CD4-positive, alpha-beta T cell treated with Interleukin-21 for 1 hour (primary cell): ENCODE measurements around the gene ZDHHC11B.

Source experiments
- DNase-seq: peaks from one replicate; pipeline ENCODE4 v3.0.0-alpha.2; 2020

The ZDHHC11B gene

GRCh38 chr5:671459-672328, 112.8 kb downstream of the ZDHHC11B start:
- DNase-seq, result peak; percentile 75

GRCh38 chr5:670396-671270, 113.9 kb downstream of the ZDHHC11B start:
- no peak for DNase-seq

DNA sequence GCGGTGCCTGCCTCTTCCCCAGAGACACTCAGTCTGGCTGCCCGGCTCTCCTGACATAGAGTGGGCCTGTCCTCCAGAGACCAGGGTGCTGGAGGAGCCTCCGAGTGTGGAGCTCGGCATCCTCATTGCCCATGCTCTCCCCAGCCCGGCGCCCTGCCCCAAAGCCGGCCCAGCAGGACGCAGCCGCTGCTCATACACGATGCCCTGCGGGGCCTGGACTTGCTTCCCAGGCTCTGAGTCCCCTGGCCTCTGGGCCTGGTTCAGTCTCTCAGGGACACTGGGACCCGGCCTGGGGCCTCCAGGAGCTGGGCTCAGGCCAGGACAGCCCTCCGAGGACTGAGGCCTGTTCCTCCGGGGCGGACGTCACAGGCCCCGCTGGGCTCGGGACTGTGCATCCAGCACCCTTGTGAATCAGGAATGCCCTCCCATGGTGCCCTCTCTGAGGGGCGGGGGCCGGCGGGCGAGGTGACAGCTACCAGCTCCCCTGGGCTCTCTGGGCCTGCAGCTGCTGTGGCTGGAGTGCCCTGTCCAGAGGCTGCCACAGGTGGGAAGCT, 114.6 kb downstream of the ZDHHC11B start:
- no peak for DNase-seq

GRCh38 chr5:669111-669841, 115.3 kb downstream of the ZDHHC11B start:
- DNase-seq, result peak; percentile 47

DNA sequence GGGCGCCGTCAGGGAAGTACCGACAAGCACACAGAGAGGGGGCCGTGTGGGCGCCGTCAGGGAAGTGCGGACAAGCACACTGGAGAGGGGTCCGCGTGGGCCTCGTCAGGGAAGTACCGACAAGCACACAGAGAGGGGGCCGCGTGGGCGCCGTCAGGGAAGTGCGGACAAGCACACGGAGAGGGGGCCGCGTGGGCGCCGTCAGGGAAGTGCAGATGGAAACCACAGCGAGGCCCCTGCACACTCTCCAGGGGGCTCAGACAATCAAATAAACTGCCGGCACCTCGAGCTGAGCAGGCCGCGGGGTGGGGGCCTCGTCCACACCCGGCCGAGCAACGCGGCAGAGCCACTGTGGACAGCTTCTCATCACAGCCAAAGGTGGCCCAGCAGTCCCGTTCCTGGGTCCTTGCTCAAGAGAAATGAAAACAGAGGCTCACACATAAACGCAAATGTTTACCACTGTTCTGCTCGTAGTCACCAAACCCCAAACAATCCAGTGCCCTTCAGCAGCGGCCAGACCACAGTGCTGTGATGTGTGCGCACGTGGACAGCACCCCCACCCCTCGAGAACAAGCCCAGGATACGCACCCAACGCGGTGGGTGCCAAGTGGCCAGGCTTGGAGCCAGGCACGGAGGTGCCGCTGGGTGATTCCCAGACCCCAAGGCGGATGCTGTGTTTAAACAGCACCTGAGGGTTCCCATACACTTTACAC, 116.1 kb downstream of the ZDHHC11B start:
- no peak for DNase-seq

DNA sequence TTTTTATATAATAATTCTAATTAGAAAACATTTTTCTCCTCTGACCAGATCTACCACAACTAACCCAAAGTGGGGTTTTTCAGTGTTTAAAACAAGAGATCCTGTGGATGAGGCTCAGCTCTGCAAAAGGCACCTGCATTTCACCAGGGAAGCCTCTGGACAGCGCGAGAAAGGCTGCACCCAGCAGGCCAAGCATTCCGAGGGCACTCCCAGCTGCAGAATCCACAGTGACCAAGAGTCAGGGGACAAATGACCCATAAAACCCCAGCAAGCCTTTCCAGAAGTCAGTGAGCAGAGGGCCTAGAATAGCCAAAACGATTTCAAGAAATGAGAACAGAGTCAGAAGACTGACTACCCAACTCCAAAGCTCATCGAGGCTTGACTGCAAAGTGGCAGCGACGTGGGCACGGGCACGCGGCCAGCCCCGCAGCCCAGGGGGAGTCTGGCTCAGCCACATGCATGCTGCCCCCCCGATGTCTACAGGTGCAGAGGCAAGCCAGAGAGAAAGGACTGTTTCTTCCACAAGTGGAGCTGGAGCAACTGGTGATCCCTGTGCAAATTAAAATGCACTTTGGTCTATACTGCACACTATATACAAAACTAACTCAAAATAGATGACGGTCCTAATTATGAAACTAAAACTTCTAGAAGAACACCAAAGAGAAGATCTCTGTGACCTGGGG, 117.6 kb downstream of the ZDHHC11B start:
- no peak for DNase-seq

DNA sequence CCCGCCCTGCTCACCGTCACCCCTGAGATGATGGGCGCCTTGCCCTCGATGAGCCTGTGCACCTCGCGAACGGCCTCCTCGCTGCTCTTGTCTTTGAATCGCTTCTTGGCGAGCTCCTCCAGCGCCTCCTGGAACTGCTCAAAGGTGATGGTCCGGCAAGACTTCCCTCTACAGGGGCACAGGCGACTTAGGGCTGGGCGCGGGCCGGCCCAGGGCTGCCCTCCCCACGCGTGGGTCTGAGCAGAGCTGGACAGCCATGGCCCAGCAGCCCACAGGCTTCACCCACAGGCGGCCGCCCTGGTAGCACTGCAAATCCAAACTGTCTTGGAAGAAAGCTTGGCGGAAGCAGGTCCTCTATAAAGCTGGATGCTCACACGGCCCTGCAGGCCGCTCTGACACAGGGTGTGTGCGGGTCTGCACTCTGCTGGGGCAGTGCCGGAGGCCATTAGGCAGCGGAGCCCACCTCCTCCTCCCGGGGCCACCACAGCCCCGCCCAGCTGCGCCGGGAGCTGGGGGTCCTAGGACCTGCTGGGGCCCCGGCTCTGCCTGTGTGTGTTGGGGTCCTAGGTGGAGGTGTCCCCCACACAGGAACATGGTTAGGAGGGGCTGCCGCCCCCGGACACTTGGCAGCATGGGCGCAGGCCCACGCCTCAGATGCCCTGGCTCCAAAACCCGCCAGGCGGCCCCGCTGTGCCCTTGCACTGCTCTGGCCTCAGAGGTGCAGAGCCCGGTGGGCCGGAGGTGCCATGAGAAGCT, 118.4 kb downstream of the ZDHHC11B start:
- no peak for DNase-seq

GRCh38 chr5:665541-665955, 119.0 kb downstream of the ZDHHC11B start:
- no peak for DNase-seq

- no peak for DNase-seq
Observed at GRCh38 chr5:664994-665360, 119.6 kb downstream of the ZDHHC11B start.

DNA sequence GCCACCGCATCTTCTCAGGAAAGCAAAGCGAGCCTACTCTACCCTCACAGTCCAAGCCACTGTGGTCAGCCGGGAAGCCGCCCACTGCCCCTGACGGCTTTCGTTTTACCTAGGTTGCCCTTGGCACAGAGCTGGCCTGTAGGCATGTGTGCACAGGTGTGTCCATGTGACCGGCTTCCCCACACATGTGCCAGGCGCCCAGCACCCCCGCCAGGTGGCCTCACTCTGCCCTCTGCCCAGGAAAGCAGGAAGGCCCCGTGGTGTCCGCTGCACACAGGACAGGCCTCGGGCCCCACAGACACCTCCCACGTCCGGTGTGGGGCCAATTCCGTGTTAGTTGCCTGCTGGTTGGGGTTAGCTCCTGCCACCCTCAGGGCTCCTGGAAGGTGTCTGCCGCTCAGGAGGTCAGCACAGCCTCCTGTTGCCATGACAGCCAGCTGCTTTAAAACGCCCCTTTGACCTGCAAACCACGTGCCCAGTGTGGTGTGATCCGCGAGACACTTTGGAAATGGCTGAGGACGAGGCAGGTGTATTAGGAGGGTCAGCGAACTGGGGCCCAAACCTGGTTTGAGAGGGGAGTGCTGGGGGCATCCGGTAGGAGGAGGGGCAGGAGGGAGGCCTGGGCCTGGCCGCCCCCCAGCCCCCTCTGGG, 120.1 kb downstream of the ZDHHC11B start:
- DNase-seq, result no peak

DNA sequence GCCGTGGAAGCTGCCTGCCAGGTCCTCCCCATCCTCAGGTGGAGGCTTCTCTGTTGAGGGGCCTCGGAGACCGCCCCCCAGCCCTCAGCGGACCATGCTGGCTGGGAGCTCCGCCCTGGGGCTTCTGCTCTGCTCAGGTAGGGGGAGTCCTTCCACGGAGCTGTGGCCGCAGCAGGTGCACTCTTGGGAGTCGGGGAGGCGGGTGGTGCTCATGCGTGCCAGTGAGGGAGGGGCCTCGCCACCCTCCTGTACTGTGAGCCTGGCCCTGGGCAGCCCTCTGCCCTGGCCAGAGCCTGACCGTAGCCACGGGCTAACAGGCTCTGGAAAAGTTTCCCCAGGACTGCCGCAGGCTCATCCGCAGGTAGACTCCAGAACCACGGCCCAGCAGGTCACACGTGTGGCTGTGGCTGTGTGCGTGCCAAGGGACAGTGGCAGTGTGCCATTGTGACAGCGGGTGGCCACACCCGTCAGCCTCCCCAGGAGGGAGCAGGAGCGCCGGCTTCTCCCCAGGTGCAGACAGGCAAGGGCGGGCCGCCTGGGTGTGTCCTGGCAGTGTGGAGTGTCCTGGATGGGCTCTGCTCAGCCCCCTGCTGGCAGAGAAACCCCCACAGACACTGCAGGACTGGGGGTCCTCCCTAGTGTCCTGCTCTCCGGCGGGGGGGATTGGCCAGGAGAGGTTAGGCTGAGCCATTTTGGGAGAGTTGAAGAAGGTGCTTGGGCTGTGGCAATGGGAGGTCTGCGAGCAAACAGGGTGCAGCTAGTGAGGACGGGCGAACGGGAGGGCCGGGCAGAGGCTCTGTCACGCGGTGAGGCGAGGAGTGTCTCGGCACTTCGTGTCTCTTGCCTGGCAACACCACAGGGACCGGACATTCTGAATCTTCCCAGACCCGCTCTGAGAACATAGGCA, 120.8 kb downstream of the ZDHHC11B start:
- DNase-seq, result no peak

DNA sequence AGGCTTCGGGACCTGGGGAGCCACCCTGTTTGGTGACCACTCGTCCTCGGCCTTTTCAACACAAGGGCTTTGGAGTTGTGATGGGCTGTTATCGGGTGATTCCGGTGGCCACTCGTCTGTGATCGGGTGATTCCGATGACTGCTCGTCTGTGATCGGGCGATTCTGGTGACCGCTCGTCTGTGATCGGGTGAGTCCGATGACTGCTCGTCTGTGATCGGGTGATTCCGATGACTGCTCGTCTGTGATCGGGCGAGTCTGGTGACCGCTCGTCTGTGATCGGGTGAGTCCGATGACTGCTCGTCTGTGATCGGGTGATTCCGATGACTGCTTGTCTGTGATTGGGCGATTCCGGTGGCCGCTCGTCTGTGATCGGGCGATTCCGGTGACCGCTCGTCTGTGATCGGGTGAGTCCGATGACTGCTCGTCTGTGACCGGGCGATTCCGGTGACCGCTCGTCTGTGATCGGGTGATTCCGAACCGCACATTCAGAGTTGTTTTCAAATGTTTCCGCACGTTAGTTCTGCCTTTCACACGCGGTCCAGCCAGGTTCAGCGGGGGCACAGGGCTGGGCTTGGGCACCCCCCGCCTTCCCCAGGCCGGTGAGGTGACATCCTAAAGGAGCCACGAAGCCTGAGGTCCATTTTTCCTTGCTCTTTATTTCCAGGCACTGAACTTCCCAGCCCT, 121.6 kb downstream of the ZDHHC11B start:
- DNase-seq, result no peak

GRCh38 chr5:661891-662750, 122.4 kb downstream of the ZDHHC11B start:
- DNase-seq, result no peak

DNA sequence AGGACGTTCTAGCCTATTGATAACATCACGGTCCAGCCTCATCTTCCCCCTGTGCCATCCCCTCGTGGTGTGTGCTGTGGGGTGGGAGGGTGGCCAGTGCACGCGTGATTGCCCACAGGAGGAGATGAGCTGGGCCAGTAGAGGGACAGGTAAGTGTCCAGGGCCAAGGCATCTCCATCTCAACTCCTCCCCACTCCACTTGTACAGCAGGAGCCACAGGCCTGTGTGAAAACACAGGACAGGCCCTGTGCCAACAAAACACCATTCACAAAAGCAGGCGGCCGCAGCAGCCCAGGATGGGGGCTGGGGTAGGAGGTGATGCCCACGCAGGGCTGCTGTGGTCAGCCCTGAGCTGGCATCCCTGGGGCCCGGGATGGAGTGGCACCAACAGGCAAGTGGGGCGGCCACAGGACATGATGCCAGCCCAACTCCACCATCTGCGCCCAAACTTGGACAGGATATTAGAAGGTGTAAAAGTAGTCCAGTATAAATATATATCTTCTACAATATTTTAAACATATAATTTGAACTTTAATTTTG, 124.0 kb downstream of the ZDHHC11B start:
- no peak for DNase-seq
